HEK293 (cell line): ENCODE measurements around the gene PITHD1.
A peak's percentile ranks its signal among the peaks of the same experiment; 100 is the strongest.

Experiments
- MZF1 ChIP-seq: fragments of 450-650 bp; formaldehyde crosslinking; IDR thresholded peaks from 2 replicates; pipeline ENCODE4 v1.5.1; 2017; ENCODE audit warnings: missing biosample characterization, missing genetic modification characterization, borderline replicate concordance
- OSR2 ChIP-seq: fragments of 450-650 bp; formaldehyde crosslinking; IDR thresholded peaks from 2 replicates; pipeline ENCODE4 v1.5.1; 2016; ENCODE audit warnings: missing biosample characterization, missing genetic modification characterization
- SCRT2 ChIP-seq: fragments of 450-650 bp; formaldehyde crosslinking; IDR thresholded peaks from 2 replicates; pipeline ENCODE4 v1.5.1; 2016; ENCODE audit warnings: missing biosample characterization, missing genetic modification characterization
- WT1 ChIP-seq: fragments of 450-650 bp; formaldehyde crosslinking; IDR thresholded peaks from 2 replicates; pipeline ENCODE4 v1.5.1; 2016; ENCODE audit warnings: missing biosample characterization, missing genetic modification characterization
- ZBTB7A ChIP-seq: fragments of 450-650 bp; formaldehyde crosslinking; IDR thresholded peaks from 2 replicates; pipeline ENCODE4 v1.5.1; 2016; ENCODE audit warnings: low read depth, missing biosample characterization, missing genetic modification characterization
- ZNF112 ChIP-seq: fragments of 450-650 bp; formaldehyde crosslinking; IDR thresholded peaks from 2 replicates; pipeline ENCODE4 v1.5.0; 2017; ENCODE audit warnings: missing biosample characterization, missing genetic modification characterization
- ZNF114 ChIP-seq: fragments of 450-650 bp; formaldehyde crosslinking; IDR thresholded peaks from 2 replicates; pipeline ENCODE4 v1.5.0; 2017; ENCODE audit warnings: missing biosample characterization, missing genetic modification characterization
- ZNF121 ChIP-seq: fragments of 450-650 bp; formaldehyde crosslinking; IDR thresholded peaks from 2 replicates; pipeline ENCODE4 v1.5.1; 2016; ENCODE audit warnings: missing biosample characterization, missing genetic modification characterization
- ZNF239 ChIP-seq: fragments of 450-650 bp; formaldehyde crosslinking; IDR thresholded peaks from 2 replicates; pipeline ENCODE4 v1.5.1; 2016; ENCODE audit warnings: missing biosample characterization, missing genetic modification characterization
- ZNF248 ChIP-seq: fragments of 450-650 bp; formaldehyde crosslinking; IDR thresholded peaks from 2 replicates; pipeline ENCODE4 v1.5.1; 2017; ENCODE audit warnings: missing biosample characterization, missing genetic modification characterization
- ZNF404 ChIP-seq: fragments of 450-650 bp; formaldehyde crosslinking; IDR thresholded peaks from 2 replicates; pipeline ENCODE4 v1.5.1; 2017; ENCODE audit warnings: missing biosample characterization, missing genetic modification characterization
- ZNF521 ChIP-seq: fragments of 450-650 bp; formaldehyde crosslinking; IDR thresholded peaks from 2 replicates; pipeline ENCODE4 v1.5.1; 2017; ENCODE audit warnings: missing biosample characterization, mild to moderate bottlenecking, missing genetic modification characterization
- ZNF596 ChIP-seq: fragments of 450-650 bp; IDR thresholded peaks from 2 replicates; pipeline ENCODE4 v1.5.0; 2018; ENCODE audit warnings: missing biosample characterization, mild to moderate bottlenecking, missing genetic modification characterization, moderate library complexity
- ZNF660 ChIP-seq: fragments of 450-650 bp; IDR thresholded peaks from 2 replicates; pipeline ENCODE4 v1.5.1; 2018; ENCODE audit warnings: missing biosample characterization, mild to moderate bottlenecking, missing genetic modification characterization
- ZNF707 ChIP-seq: fragments of 450-650 bp; formaldehyde crosslinking; IDR thresholded peaks from 2 replicates; pipeline ENCODE4 v1.5.1; 2016; ENCODE audit warnings: missing biosample characterization, missing genetic modification characterization
- ZNF747 ChIP-seq: fragments of 450-650 bp; formaldehyde crosslinking; IDR thresholded peaks from 2 replicates; pipeline ENCODE4 v1.5.1; 2016; ENCODE audit warnings: missing biosample characterization, missing genetic modification characterization
- TF ChIP-seq, protein P1 (sequence below): fragments of 450-650 bp; formaldehyde crosslinking; conservative IDR thresholded peaks from 2 replicates; pipeline ENCODE4 v1.5.1; 2016; ENCODE audit warnings: low read depth, missing biosample characterization, missing genetic modification characterization
- TF ChIP-seq, protein P2 (sequence below): fragments of 450-650 bp; formaldehyde crosslinking; IDR thresholded peaks from 2 replicates; pipeline ENCODE4 v1.5.1; 2016; ENCODE audit warnings: missing biosample characterization, missing genetic modification characterization
- TF ChIP-seq, protein P3 (sequence below): fragments of 450-650 bp; formaldehyde crosslinking; IDR thresholded peaks from 2 replicates; pipeline ENCODE4 v1.5.1; 2016; ENCODE audit warnings: missing biosample characterization, missing genetic modification characterization, borderline replicate concordance
- TF ChIP-seq, protein P4 (sequence below): fragments of 450-650 bp; formaldehyde crosslinking; IDR thresholded peaks from 2 replicates; pipeline ENCODE4 v1.5.1; 2016; ENCODE audit warnings: missing biosample characterization, missing genetic modification characterization
- TF ChIP-seq, protein P5 (sequence below): fragments of 450-650 bp; formaldehyde crosslinking; IDR thresholded peaks from 2 replicates; pipeline ENCODE4 v1.5.1; 2017; ENCODE audit warnings: missing biosample characterization, missing genetic modification characterization
- TF ChIP-seq, protein P6 (sequence below): fragments of 450-650 bp; formaldehyde crosslinking; IDR thresholded peaks from 2 replicates; pipeline ENCODE4 v1.5.1; 2017; ENCODE audit warnings: missing biosample characterization, mild to moderate bottlenecking, missing genetic modification characterization, moderate library complexity
- TF ChIP-seq, protein P7 (sequence below): fragments of 450-650 bp; formaldehyde crosslinking; IDR thresholded peaks from 2 replicates; pipeline ENCODE4 v1.5.1; 2016; ENCODE audit warnings: missing biosample characterization, missing genetic modification characterization

PITHD1 gene

DNA sequence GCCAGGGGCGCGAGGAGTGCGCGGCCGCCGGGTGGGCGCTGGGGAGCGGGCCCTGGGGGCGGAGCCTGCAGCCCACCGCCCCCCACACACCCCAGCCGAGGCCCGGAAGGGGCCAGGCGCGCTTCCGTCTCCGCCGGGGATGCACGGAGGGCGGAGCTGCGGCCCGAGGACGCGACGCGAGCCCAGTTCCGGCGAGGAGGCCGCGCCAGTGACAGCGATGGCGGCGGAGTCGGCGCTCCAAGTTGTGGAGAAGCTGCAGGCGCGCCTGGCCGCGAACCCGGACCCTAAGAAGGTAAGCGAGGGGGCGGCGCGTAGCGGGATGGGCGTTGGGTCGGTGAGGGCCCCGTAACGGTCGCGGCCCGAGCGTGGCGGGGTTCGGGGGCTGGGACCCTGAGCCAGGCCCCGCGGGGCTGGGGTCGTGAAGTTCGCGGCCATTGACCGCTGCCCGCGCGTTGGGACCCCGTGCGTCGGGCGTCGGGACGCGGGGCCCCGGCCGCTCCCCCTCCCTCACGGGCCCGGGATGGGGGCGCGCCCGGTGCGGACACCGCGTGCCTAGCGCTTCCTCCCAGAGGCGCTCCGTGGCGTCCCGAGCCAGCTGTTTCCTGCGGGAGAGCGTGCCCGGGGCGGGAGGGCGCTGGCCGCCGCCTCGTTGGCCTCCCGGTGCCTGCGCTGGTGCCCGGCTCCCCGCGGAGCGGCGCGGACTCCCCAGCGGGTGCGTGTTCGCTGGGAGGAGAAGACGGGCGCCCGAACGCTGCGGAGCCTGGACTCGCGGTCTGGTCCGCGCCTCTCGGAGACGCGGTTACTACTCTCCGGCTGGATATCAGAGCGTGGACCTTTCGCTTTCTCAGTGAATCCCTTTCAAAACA lies 34.7 kb upstream of the PITHD1 start, which contains the start of gene ELOA (continued):
- TF ChIP-seq, protein P1, sequence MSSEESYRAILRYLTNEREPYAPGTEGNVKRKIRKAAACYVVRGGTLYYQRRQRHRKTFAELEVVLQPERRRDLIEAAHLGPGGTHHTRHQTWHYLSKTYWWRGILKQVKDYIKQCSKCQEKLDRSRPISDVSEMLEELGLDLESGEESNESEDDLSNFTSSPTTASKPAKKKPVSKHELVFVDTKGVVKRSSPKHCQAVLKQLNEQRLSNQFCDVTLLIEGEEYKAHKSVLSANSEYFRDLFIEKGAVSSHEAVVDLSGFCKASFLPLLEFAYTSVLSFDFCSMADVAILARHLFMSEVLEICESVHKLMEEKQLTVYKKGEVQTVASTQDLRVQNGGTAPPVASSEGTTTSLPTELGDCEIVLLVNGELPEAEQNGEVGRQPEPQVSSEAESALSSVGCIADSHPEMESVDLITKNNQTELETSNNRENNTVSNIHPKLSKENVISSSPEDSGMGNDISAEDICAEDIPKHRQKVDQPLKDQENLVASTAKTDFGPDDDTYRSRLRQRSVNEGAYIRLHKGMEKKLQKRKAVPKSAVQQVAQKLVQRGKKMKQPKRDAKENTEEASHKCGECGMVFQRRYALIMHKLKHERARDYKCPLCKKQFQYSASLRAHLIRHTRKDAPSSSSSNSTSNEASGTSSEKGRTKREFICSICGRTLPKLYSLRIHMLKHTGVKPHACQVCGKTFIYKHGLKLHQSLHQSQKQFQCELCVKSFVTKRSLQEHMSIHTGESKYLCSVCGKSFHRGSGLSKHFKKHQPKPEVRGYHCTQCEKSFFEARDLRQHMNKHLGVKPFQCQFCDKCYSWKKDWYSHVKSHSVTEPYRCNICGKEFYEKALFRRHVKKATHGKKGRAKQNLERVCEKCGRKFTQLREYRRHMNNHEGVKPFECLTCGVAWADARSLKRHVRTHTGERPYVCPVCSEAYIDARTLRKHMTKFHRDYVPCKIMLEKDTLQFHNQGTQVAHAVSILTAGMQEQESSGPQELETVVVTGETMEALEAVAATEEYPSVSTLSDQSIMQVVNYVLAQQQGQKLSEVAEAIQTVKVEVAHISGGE (tag by site-specific recombination), result peak; percentile 94
- TF ChIP-seq, protein P2, sequence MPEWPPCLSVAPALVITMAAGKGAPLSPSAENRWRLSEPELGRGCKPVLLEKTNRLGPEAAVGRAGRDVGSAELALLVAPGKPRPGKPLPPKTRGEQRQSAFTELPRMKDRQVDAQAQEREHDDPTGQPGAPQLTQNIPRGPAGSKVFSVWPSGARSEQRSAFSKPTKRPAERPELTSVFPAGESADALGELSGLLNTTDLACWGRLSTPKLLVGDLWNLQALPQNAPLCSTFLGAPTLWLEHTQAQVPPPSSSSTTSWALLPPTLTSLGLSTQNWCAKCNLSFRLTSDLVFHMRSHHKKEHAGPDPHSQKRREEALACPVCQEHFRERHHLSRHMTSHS (tag by site-specific recombination), result no peak
- TF ChIP-seq ZNF114 (tag by site-specific recombination) (no peak), SCRT2 (no peak), ZNF112 (tag by site-specific recombination) (no peak), ZNF660 (tag by site-specific recombination) (no peak), OSR2 (tag by site-specific recombination) (no peak), ZNF707 (no peak), ZNF596 (tag by site-specific recombination) (peak; percentile 22; the same call in 1 of the 2 replicates), ZNF248 (no peak), WT1 (no peak), ZNF521 (tag by site-specific recombination) (no peak), ZNF239 (tag by site-specific recombination) (no peak), ZBTB7A (tag by site-specific recombination) (no peak), ZNF747 (no peak), ZNF404 (tag by site-specific recombination) (no peak), MZF1 (tag by site-specific recombination) (no peak), ZNF121 (tag by site-specific recombination) (no peak)
- TF ChIP-seq, protein P3, sequence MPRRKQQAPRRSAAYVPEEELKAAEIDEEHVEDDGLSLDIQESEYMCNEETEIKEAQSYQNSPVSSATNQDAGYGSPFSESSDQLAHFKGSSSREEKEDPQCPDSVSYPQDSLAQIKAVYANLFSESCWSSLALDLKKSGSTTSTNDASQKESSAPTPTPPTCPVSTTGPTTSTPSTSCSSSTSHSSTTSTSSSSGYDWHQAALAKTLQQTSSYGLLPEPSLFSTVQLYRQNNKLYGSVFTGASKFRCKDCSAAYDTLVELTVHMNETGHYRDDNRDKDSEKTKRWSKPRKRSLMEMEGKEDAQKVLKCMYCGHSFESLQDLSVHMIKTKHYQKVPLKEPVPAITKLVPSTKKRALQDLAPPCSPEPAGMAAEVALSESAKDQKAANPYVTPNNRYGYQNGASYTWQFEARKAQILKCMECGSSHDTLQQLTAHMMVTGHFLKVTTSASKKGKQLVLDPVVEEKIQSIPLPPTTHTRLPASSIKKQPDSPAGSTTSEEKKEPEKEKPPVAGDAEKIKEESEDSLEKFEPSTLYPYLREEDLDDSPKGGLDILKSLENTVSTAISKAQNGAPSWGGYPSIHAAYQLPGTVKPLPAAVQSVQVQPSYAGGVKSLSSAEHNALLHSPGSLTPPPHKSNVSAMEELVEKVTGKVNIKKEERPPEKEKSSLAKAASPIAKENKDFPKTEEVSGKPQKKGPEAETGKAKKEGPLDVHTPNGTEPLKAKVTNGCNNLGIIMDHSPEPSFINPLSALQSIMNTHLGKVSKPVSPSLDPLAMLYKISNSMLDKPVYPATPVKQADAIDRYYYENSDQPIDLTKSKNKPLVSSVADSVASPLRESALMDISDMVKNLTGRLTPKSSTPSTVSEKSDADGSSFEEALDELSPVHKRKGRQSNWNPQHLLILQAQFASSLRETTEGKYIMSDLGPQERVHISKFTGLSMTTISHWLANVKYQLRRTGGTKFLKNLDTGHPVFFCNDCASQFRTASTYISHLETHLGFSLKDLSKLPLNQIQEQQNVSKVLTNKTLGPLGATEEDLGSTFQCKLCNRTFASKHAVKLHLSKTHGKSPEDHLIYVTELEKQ (tag by site-specific recombination), result no peak
- TF ChIP-seq, protein P4, sequence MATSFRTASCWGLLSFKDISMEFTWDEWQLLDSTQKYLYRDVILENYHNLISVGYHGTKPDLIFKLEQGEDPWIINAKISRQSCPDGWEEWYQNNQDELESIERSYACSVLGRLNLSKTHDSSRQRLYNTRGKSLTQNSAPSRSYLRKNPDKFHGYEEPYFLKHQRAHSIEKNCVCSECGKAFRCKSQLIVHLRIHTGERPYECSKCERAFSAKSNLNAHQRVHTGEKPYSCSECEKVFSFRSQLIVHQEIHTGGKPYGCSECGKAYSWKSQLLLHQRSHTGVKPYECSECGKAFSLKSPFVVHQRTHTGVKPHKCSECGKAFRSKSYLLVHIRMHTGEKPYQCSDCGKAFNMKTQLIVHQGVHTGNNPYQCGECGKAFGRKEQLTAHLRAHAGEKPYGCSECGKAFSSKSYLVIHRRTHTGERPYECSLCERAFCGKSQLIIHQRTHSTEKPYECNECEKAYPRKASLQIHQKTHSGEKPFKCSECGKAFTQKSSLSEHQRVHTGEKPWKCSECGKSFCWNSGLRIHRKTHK, result no peak
- TF ChIP-seq, protein P5, sequence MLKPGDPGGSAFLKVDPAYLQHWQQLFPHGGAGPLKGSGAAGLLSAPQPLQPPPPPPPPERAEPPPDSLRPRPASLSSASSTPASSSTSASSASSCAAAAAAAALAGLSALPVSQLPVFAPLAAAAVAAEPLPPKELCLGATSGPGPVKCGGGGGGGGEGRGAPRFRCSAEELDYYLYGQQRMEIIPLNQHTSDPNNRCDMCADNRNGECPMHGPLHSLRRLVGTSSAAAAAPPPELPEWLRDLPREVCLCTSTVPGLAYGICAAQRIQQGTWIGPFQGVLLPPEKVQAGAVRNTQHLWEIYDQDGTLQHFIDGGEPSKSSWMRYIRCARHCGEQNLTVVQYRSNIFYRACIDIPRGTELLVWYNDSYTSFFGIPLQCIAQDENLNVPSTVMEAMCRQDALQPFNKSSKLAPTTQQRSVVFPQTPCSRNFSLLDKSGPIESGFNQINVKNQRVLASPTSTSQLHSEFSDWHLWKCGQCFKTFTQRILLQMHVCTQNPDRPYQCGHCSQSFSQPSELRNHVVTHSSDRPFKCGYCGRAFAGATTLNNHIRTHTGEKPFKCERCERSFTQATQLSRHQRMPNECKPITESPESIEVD (tag by site-specific recombination), result no peak
- TF ChIP-seq, protein P6, sequence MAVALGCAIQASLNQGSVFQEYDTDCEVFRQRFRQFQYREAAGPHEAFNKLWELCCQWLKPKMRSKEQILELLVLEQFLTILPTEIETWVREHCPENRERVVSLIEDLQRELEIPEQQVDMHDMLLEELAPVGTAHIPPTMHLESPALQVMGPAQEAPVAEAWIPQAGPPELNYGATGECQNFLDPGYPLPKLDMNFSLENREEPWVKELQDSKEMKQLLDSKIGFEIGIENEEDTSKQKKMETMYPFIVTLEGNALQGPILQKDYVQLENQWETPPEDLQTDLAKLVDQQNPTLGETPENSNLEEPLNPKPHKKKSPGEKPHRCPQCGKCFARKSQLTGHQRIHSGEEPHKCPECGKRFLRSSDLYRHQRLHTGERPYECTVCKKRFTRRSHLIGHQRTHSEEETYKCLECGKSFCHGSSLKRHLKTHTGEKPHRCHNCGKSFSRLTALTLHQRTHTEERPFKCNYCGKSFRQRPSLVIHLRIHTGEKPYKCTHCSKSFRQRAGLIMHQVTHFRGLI (tag by site-specific recombination), result no peak
- TF ChIP-seq, protein P7, sequence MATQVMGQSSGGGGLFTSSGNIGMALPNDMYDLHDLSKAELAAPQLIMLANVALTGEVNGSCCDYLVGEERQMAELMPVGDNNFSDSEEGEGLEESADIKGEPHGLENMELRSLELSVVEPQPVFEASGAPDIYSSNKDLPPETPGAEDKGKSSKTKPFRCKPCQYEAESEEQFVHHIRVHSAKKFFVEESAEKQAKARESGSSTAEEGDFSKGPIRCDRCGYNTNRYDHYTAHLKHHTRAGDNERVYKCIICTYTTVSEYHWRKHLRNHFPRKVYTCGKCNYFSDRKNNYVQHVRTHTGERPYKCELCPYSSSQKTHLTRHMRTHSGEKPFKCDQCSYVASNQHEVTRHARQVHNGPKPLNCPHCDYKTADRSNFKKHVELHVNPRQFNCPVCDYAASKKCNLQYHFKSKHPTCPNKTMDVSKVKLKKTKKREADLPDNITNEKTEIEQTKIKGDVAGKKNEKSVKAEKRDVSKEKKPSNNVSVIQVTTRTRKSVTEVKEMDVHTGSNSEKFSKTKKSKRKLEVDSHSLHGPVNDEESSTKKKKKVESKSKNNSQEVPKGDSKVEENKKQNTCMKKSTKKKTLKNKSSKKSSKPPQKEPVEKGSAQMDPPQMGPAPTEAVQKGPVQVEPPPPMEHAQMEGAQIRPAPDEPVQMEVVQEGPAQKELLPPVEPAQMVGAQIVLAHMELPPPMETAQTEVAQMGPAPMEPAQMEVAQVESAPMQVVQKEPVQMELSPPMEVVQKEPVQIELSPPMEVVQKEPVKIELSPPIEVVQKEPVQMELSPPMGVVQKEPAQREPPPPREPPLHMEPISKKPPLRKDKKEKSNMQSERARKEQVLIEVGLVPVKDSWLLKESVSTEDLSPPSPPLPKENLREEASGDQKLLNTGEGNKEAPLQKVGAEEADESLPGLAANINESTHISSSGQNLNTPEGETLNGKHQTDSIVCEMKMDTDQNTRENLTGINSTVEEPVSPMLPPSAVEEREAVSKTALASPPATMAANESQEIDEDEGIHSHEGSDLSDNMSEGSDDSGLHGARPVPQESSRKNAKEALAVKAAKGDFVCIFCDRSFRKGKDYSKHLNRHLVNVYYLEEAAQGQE (tag by site-specific recombination), result no peak
